Tibial nerve (tissue), 4 donors: ENCODE data around the gene CCDC183.

ENCODE experiments used
- CTCF ChIP-seq, 5 experiments: fragments of 200-600 bp in 3 of 5; fragments of 450-650 bp in 2 of 5; sonication (generic) in 3 of 5; IDR thresholded peaks; one replicate each; pipeline ENCODE4 v1.5.1; 2016 to 2019; ENCODE audit warnings: antibody characterized with exemption in 5 of 5, mild to moderate bottlenecking in 3 of 5, moderate library complexity in 2 of 5
- EP300 ChIP-seq, 2 donors: sonication (generic); formaldehyde crosslinking; IDR thresholded peaks; one replicate each; pipeline ENCODE4 v1.6.1; 2017; ENCODE audit warnings: antibody characterized with exemption in 2 of 2, mild to moderate bottlenecking in 1 of 2

DNA sequence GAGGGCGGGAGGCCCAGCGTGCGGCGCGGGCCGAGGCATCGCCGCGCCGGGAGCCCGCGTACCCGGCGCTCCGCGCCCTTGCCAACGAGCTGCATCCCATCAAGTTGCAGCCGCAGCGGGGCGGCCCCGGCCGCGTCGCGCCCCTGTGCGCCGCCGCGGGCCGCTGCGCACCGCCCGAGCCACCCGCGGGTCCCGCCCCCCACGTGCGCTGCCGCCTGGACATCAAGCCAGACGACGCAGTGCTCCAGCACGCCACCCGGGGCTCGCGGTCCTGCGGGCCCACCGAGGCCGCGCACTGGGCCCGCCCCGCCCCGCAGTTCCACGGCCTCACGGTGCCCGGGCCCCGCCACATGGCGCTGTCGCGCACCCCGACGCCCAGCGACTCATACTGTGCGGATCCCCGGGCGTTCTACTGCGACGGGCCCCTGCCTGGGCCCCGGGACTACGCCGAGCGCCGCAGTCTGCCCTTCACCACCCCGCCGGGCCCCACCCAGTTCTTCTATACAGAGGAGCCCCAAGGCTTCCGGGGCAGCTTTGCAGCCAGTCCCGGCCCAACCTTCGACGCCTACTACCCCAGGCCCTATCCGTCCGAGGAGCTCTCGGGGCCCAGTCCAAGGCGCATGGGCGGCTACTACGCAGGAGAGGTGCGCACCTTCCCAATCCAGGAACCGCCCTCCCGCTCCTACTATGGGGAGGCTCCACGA is 48.8 kb downstream of the CCDC183 start:
- no peak for TF ChIP-seq CTCF (IDR thresholded peaks at IDR 0.05)
- TF ChIP-seq EP300 (IDR thresholded peaks at IDR 0.05), result no peak
